ENCODE data around the gene PIP5KL1. TPM values are rescaled to one million over a fixed set of nuclear protein-coding genes. Genes with fewer than 3 reads are reported as not detected.

PIP5KL1 gene
- total and polyA plus RNA-seq, 2 experiments from 2014 or later = 13.4 to 19.5 TPM

- Histone ChIP-seq H3K27me3 (ENCODE audit: insufficient read depth) (no peaks in the 10 kb centered on the region), H3K4me2 (no peak overlapping the region), H3K79me2 (replicated peaks; ENCODE audit: insufficient read depth) (no peaks in the 10 kb centered on the region), H3K9me2 (ENCODE audit: insufficient read depth) (no peaks in the 10 kb centered on the region), H2AFZ (no peak overlapping the region), H4K20me1 (replicated peaks; ENCODE audit: insufficient read depth) (no peaks in the 10 kb centered on the region), H3F3A (replicated peaks; ENCODE audit: low read depth) (no peaks in the 10 kb centered on the region), H3K36me3 (ENCODE audit: insufficient read depth) (no peaks in the 10 kb centered on the region), H3K27ac (ENCODE audit: low read depth) (no peak overlapping the region), H3K4me1 (ENCODE audit: insufficient read depth) (no peaks in the 10 kb centered on the region; the same call in 1 of the 2 replicates), H3K4me3 (no peak overlapping the region)
- Mint-ChIP-seq H3K27me3 (ENCODE audit: insufficient read depth, low read depth, poor library complexity) (peaks cover 15% of the 10 kb centered on the region), H3K4me3 (no peak overlapping the region), H3K36me3 (ENCODE audit: low read depth) (0 out of 3 replicates have a peak, but pooled peaks cover 4% of the 10 kb centered on the region), H3K4me1 (peaks cover 20% of the 10 kb centered on the region), H3K9me3 (no peaks in the 10 kb centered on the region), H3K27ac (no peak overlapping the region)
- DNase-seq (ENCODE audit: low spot score) = no peak
- TF ChIP-seq EZH2 (IDR thresholded peaks at IDR 0.05; ENCODE audit: low read depth, unreplicated experiment) (no peak), JUNB (IDR thresholded peaks at IDR 0.05; ENCODE audit: unreplicated experiment) (no peak), ZNF462 (CRISPR knock-in tag; IDR thresholded peaks at IDR 0.05) (no peak), ZNF114 (CRISPR knock-in tag; IDR thresholded peaks at IDR 0.05) (no peak), ZNF331 (CRISPR knock-in tag; IDR thresholded peaks at IDR 0.05; ENCODE audit: low read depth) (no peak), EZH2phosphoT487 (IDR thresholded peaks at IDR 0.05; ENCODE audit: unreplicated experiment) (no peak), REST (IDR thresholded peaks at IDR 0.05; ENCODE audit: unreplicated experiment) (no peak), NANOG (IDR thresholded peaks at IDR 0.05; ENCODE audit: borderline replicate concordance) (no peak), CTCF (conservative IDR thresholded peaks at IDR 0.05; ENCODE audit: low read depth in 2 of 2) (no peak), ETS1 (IDR thresholded peaks at IDR 0.05) (no peak), POLR2AphosphoS5 (IDR thresholded peaks at IDR 0.05; ENCODE audit: low read depth) (no peak), STAT1 (IDR thresholded peaks at IDR 0.05; ENCODE audit: unreplicated experiment) (no peak), CREB1 (CRISPR knock-in tag; IDR thresholded peaks at IDR 0.05; ENCODE audit: low read depth) (no peak)
- ATAC-seq = no peak
Measured at GRCh38 chr9:127870887-127871286, 59.7 kb downstream of the PIP5KL1 start.
